ENCODE results near the gene SLC7A8.

SLC7A8 gene

GRCh38 chr14:23093104-23093503 lies 90.4 kb downstream of the SLC7A8 start:
- DNase-seq: no peak

GRCh38 chr14:23091294-23092225 lies 91.9 kb downstream of the SLC7A8 start:
- no peak for DNase-seq

GRCh38 chr14:23090254-23090636 lies 93.2 kb downstream of the SLC7A8 start:
- no peak for DNase-seq

GRCh38 chr14:23089498-23090253 lies 93.8 kb downstream of the SLC7A8 start:
- no peak for DNase-seq

- DNase-seq: no peak
Measured at GRCh38 chr14:23086565-23086964, 96.9 kb downstream of the SLC7A8 start.

- no peak for DNase-seq
Measured at GRCh38 chr14:23085458-23085857, 98.0 kb downstream of the SLC7A8 start.

GRCh38 chr14:23080474-23080873 lies 103.0 kb downstream of the SLC7A8 start:
- DNase-seq: no peak

GRCh38 chr14:23079716-23080115 lies 103.7 kb downstream of the SLC7A8 start:
- DNase-seq: no peak

- DNase-seq: no peak
Measured at GRCh38 chr14:23078692-23079116, 104.8 kb downstream of the SLC7A8 start.

GRCh38 chr14:23077962-23078361 lies 105.5 kb downstream of the SLC7A8 start:
- no peak for DNase-seq

- DNase-seq: no peak
Measured at GRCh38 chr14:23076785-23077408, 106.6 kb downstream of the SLC7A8 start.

Data from Kasumi-1 (cell line).